Fibroblast of skin of left quadriceps (primary cell): Measurements from ENCODE around the gene ARHGAP26.

Experiments used
- DNase-seq, 2 experiments: peaks; one replicate each; pipeline ENCODE4 v3.0.0-alpha.2; 2013; ENCODE audit warnings: low read depth in 2 of 2

The ARHGAP26 gene

DNA sequence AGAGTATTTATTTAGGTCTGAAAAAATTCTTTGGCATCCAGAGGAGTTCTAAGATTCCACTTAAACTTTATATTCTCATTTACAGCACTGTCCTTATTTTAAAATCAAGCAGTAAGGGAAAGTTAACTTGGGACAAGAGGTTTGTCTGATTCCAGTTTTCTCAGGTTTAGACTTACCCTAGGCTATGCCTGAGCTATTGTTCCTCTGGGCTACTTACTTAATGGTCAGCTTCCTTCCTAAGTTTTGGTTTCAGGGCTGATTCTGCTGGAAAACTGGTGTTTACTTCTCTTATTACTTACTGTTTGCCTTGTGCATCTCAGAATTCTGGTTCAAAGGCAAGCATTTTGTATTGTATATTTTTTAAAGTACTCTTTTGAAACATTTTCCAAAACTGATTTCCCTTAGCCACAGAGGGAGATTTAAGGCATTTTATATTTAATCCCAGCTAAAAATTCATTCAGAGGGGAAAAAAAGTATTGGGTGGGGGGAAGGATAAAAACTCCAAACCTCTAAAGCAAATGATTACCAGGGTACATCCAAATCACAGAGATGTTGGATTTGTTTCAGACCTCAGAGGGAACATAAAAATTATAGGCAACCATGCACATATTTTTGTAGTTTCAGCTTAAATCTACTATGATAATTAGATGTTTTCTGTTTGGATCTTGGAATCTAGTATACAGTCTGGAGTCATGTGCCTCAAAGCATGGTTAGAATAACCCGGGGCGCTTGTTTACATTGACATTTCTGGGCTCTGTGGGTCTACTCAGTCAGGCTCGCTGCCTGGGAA is 290.0 kb downstream of the ARHGAP26 start:
- DNase-seq: no peak

DNA sequence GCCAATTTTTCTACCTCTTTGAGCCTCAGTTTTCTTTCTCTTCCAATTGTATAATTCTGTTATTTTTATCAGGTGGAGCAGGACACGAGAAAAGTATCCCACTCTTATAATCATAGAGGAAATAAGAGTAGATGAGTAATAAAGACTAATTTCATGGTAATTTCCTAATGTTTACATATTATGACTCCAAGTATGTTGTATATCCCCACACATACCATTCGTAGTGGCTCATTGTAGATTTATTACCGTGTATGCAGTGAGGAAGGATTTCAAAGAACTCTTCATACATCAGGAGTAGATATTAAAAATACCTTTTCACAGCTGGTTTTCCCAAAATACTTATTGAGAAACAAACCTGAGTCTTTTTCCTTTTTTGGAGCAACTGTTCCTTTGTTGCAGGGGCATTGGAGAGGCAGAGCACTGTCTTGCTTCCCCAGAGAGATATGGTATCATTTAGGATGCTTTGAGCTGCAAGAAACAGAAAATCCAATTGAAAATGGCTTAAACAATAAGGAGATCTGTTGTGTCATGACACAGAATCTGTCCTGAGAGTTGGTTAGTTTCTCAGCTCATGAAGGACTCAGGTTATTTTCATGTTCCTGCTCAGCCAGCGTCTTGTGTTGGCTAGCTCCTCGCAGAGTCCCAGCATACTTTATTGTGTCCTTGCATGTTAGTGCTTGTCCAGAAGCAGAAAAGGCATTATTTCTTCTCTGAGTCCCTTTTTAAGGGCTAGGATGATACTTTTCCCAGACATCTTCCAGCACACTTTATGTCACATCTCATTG is 291.2 kb downstream of the ARHGAP26 start:
- DNase-seq: peak; percentile 85 to 86

GRCh38 chr5:143062379-143062778 is 292.2 kb downstream of the ARHGAP26 start:
- no peak for DNase-seq

DNA sequence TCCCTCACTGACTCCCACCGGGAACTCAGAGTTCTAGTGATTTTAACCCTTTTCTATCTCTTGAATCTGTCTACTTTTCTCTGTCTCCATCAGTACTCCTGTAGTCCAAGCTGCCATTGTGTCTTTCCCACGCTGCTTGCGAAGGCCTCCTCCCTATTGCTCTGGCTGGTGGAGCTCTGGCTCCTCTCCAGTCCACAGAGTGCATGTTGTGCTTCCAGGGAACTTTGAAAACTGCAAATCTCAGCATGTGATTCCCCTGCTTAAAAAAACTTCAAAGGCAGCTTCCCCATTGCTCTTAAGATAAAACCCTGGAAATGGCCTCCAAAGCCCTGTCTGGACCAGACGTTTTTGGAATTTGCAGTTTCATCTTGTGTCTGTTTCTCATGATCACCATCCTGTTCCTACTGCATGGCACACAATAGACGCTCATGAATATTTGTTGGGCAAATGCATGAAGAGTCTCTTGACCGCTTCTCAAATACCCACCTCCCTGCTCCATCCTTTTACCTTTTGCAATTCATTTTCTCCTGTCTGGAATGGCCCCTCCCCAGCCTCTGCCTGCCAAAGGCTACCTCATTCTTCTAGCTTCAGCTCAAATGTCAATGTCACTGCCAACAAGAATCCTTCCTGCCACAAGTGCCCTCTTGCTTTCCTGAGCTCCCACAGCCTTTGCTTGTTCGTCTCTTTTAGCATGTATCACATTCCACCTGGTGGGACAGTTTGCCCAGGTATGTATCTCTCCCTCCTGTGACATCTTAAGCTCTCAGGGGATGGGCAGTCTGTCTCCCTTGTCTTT is 293.2 kb downstream of the ARHGAP26 start:
- DNase-seq: no peak

GRCh38 chr5:143064218-143064641 is 294.1 kb downstream of the ARHGAP26 start:
- DNase-seq: no peak

GRCh38 chr5:143064676-143065075 is 294.5 kb downstream of the ARHGAP26 start:
- no peak for DNase-seq

DNA sequence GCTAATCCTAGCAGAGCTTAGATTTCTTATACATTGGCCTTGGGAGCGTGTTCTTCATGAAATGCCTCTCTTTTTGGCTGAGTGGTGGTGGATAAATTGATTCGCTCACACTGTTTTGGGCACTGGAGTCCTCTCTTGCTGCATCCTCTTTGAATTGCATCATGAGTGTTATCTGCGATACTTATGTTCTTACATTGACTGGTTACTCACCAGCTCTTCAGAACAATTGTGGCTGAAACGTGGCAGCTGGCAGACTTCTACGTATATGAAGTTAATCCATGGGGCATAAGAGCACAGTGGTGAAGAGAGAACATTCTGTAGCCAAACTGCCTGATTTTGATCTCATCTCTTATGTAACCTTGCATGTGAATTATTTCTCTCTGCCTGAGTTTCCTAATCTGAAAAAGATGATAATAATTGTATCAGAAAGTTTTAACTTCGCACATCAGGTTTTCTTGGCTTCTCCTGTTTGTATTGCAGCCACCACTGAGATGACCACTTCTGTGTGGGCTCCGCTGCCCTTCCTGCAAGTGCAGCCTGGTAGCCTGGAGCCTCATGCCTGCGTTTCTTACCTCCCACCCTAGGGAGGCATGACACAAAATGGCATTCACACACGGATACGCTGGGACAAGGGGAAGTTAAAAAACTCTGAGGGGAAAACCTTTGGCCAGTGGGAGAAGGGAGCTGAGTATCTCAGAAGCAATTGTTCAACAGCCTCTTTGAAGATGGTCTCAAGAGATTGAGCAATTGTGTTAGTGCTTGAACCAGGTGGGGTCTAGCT is 295.2 kb downstream of the ARHGAP26 start:
- no peak for DNase-seq

DNA sequence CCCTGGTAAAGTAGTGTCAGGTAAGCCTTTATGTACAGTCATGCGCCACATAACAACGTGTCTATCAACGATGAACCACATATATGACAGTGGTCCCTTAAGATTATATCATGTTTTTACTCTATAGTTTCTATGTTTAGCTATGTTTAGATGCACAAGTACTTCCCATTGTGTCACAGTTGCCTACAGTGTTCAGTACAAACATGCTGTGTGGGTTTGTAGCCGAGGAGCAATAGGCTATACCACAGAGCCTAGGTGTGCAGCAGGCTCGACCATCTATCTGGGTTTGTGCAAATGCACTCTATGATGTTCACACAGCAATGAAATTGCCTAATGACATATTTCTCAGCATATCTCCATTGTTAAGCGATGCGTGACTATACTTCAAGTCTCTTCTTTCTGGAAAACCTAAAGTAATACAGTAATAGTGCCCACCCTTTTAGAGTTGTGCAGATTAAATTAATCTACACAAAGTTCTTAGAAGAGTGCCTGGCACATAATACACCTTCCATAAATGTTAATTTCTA is 295.9 kb downstream of the ARHGAP26 start:
- no peak for DNase-seq

- DNase-seq: no peak
Measured at GRCh38 chr5:143066556-143067281, 296.5 kb downstream of the ARHGAP26 start.

- DNase-seq: no peak
Measured at GRCh38 chr5:143068712-143069111, 298.5 kb downstream of the ARHGAP26 start.

- DNase-seq: no peak
Measured at GRCh38 chr5:143071927-143072326, 301.8 kb downstream of the ARHGAP26 start.

GRCh38 chr5:143072734-143073133 is 302.6 kb downstream of the ARHGAP26 start:
- no peak for DNase-seq

DNA sequence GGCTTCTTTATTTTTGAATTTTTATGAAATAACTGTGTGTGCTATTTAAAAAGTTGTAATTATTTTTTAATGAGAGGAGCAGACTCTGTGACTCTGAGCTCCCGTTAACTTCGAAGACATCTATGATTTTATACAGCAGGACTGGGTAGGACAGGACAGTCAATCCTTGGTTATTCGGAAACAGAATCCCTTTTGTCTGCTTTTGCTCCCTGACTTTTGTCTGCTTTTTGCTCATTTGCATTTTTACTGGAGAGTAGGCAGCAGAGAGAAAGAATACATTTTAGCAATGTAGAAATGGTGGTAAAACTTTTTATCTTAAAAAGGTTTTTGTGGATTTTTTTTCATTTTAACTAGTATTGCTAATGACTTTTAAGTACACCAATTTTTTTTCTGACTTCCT is 303.6 kb downstream of the ARHGAP26 start:
- no peak for DNase-seq

DNA sequence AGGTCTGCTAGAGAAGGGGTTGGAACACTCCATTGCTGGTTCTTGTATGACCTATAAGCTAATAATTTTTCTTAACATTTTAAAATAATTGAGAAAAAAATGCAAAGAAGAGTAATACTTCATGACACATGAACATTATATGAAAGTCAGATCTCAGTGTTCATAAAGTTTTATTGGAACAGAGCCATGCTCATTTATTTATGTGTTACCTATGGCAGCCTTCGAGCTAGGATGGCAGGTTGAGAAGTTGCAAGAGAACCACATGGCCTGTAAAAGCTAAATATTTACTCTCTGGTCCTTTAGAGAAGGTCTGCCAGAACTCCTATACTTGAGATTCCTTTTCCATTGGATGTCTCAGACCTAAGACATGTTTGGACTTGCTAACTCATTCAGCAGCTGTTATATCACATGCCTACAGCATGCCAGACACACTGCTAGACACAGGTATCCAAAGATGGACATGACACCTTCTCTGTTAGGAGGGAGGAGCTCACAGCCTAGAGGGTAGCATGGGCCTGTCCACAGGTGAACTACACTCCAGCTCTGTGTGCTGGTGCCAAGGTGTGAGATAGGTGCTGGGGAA is 304.3 kb downstream of the ARHGAP26 start:
- no peak for DNase-seq

DNA sequence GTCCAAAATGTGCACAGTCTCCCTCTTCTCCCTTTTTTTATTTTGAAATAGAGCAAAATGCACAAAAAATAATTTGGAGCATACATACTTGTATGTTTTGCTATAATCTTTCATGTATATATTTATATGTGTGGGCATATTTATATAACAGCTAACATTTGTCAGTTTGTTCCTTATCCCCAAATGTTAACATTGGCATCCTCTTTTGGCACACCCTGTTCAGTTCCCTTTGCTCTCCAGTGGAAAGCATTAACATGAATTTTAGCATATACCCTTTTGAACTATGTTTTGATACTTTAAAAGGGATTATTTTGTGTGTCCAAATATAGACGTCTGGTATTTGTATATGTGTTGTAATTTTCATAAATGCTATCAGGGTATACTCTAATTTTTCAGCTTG is 306.2 kb downstream of the ARHGAP26 start:
- DNase-seq: no peak

DNA sequence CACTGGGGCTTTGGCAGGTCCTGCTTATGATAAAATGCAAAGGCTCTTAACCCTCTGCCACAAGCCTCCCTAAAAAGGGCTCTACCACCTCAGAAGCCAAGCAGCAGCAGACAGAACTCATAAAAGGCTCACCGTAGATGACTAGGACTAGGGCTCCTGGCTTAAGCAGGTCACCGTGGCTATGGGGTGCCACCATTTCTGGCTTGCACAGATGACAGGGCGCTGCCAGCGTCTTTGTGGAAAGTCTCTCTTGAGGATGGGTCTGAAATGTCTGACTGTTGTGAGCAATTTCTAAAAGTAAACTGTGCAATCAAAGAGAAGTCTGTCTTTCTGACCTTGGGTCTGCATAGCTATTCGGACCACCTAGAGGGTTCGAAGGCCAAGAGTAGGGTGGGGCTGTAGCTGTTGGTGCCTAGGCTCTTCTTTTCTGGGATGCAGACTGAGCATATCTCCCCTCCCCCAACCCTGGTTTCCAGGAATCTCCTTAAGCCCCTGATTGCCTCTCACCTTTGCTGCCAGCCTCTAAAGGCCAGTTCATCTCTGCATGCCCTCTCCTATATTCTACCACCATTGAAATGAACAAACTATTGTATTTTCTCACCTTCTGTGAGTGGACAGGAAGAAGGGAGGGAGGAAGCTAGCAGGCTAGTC is 307.4 kb downstream of the ARHGAP26 start:
- DNase-seq: no peak

GRCh38 chr5:143078313-143078712 is 308.1 kb downstream of the ARHGAP26 start:
- DNase-seq: no peak

- no peak for DNase-seq
Measured at GRCh38 chr5:143078971-143079370, 308.8 kb downstream of the ARHGAP26 start.

- no peak for DNase-seq
Measured at GRCh38 chr5:143080407-143080806, 310.2 kb downstream of the ARHGAP26 start.

DNA sequence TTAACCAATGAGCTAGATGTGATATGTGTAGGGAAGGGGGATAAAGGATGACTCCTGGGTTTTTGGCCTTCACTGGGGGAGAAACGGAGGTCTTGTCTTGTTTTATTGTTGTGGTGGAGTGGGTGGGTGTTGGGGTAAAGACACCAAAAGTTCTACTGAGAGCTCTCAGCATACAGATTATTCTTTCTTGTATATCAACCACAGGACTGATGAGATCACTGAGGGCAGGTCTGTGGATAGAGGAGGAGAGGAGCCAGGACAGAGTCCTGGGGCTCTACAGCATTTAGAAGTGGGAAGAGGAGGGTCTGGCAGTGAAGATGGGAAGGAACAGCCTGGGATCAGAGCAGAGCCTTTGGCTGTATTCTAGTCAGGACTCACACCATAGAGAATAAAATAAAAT is 310.8 kb downstream of the ARHGAP26 start:
- no peak for DNase-seq
